Peyer's patch (tissue), 4 donors: ENCODE measurements around the gene BRIP1. TPM values are rescaled to one million over a fixed set of nuclear protein-coding genes. Genes with fewer than 3 reads are reported as not detected.
"Not testable (repeated sequence)": the region's sequence is repeated elsewhere in the genome, so short reads cannot be mapped to it uniquely, and the experiment has no call there.

Source experiments
- DNase-seq, 3 donors: peaks; one replicate each; pipeline ENCODE4 v3.0.0-alpha.2; 2017 to 2019
- H3K27ac ChIP-seq, 4 donors: fragments of 200-600 bp; sonication (generic); one replicate each; pipeline ENCODE4 v1.5.1; 2016 to 2019
- H3K27me3 ChIP-seq, 2 donors: fragments of 200-600 bp; sonication (generic); one replicate each; pipeline ENCODE4 v1.5.1; 2019
- H3K36me3 ChIP-seq, 3 donors: fragments of 200-600 bp; sonication (generic); one replicate each; pipeline ENCODE4 v1.5.1; 2016 to 2019
- H3K4me1 ChIP-seq, 4 donors: fragments of 200-600 bp; sonication (generic); one replicate each; pipeline ENCODE4 v1.5.1; 2016 to 2019
- H3K4me3 ChIP-seq, 4 donors: fragments of 200-600 bp; sonication (generic); 1 replicate in 3 of 4; 2 replicates in 1 of 4; pipeline ENCODE4 v1.5.1; 2016 to 2019; ENCODE audit warnings: mild to moderate bottlenecking in 1 of 4
- H3K9me3 ChIP-seq, 4 donors: fragments of 200-600 bp; sonication (generic); one replicate each; pipeline ENCODE4 v1.5.1; 2016 to 2019; ENCODE audit warnings: mild to moderate bottlenecking in 1 of 4
- CTCF ChIP-seq, 6 experiments: fragments of 450-650 bp in 4 of 6; fragments of 200-600 bp in 2 of 6; sonication (generic) in 1 of 6; IDR thresholded peaks; one replicate each; pipeline ENCODE4 v1.5.1; 2017 to 2019; ENCODE audit warnings: antibody characterized with exemption in 6 of 6, mild to moderate bottlenecking in 3 of 6, moderate library complexity in 1 of 6
- POLR2A ChIP-seq, 2 donors: fragments of 450-650 bp; IDR thresholded peaks; one replicate each; pipeline ENCODE4 v1.5.1; 2017; ENCODE audit warnings: antibody characterized with exemption in 2 of 2, mild to moderate bottlenecking in 2 of 2, moderate library complexity in 2 of 2
- total RNA-seq, 4 donors: library from RNA; depleted of rRNA; stranded (reverse); fragments of >200 nt; gene quantifications; one replicate each; pipeline ENCODE4 v1.1.0, GENCODE V29; 2016

BRIP1 gene
- total RNA-seq, 4 donors from 2014 or later = 4.3 to 13.2 (median 4.5) TPM

- Histone ChIP-seq H3K27ac (no peak overlapping the region), H3K27me3 (no peaks in the 10 kb centered on the region), H3K4me3 (no peak overlapping the region), H3K4me1 (no peaks in the 10 kb centered on the region), H3K36me3 (no peaks in the 10 kb centered on the region), H3K9me3 (no peaks in the 10 kb centered on the region)
- DNase-seq = no peak
- no peak for TF ChIP-seq CTCF (IDR thresholded peaks at IDR 0.05)
- TF ChIP-seq POLR2A (IDR thresholded peaks at IDR 0.05) = no peak
These were observed 29.7 kb downstream of the BRIP1 start for GRCh38 chr17:61833536-61834193.

DNA sequence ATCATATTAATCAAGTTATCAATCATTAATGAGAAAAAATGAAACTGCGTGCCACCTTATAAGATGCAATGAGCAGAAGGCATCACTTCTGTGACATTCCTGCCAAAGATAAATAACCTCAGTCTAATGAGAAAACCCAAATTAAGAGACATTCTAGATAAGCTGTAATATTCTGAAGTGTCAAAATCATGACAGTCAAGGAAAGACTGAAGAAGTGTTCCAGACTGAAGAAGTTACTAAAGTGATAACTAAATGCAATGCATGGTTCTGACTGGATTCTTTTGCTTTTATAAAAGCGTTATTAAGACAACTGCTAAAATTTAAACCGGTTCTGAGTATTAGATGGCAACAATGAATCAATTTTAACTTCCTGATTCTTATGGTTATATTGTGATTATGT lies 30.9 kb downstream of the BRIP1 start:
- TF ChIP-seq CTCF (IDR thresholded peaks at IDR 0.05) = no peak
- TF ChIP-seq POLR2A (IDR thresholded peaks at IDR 0.05) = no peak
- no peaks in the 10 kb centered on the region for H3K27me3 ChIP-seq
- H3K36me3 ChIP-seq = no peaks in the 10 kb centered on the region
- H3K27ac ChIP-seq = no peak overlapping the region
- H3K9me3 ChIP-seq = no peaks in the 10 kb centered on the region
- no peak for DNase-seq
- H3K4me1 ChIP-seq = no peaks in the 10 kb centered on the region
- H3K4me3 ChIP-seq = no peak overlapping the region

DNA sequence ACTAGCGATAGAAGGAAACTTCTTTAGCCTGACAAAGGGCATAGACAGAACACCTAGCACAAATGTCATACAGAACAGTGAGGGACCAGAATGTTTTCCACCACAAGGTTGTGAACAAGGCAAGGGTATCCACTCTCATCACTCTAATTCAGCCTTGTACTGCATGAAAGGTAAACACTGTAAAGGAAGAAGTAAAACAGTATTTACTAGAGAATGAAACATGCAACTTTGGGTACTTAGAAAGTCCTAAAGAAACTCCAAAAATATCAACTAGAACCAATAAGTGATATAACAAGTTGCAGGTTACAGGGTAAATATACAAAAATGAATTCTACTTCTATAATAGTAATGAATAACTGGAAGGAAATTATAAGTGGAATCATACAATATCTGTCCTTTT lies 32.2 kb downstream of the BRIP1 start:
- TF ChIP-seq CTCF (IDR thresholded peaks at IDR 0.05) = no peak
- no peak for TF ChIP-seq POLR2A (IDR thresholded peaks at IDR 0.05)
- H3K9me3 ChIP-seq = no peaks in the 10 kb centered on the region
- no peak overlapping the region for H3K27ac ChIP-seq
- H3K27me3 ChIP-seq = no peaks in the 10 kb centered on the region
- no peaks in the 10 kb centered on the region for H3K36me3 ChIP-seq
- no peak for DNase-seq
- H3K4me1 ChIP-seq = no peaks in the 10 kb centered on the region
- H3K4me3 ChIP-seq = no peak overlapping the region

DNA sequence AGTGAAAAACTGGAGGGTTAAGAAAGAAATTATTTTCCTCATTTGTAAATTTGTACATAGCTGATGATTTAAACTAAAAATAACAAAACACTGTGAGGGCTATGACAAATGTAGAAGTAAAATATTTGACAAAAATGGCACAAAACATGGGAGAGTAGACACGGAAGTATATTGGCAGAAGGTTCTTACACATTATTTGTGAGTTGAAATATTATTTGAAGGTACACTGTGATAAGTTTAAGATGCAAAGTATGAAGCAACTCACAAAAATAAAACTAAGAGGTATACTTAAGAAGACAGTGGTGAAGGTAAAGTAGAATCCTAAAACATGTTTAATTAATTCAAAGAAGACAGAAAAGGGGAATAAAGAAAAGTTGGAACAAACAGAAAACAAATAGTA lies 34.6 kb downstream of the BRIP1 start:
- DNase-seq = no peak
- Histone ChIP-seq H3K4me1 (no peaks in the 10 kb centered on the region), H3K27me3 (no peaks in the 10 kb centered on the region), H3K36me3 (no peaks in the 10 kb centered on the region), H3K27ac (no peak overlapping the region), H3K9me3 (no peaks in the 10 kb centered on the region), H3K4me3 (no peak overlapping the region)
- TF ChIP-seq CTCF (IDR thresholded peaks at IDR 0.05) (no peak), POLR2A (IDR thresholded peaks at IDR 0.05) (no peak)

GRCh38 chr17:61827649-61828395 lies 35.5 kb downstream of the BRIP1 start:
- no peak for DNase-seq
- no peaks in the 10 kb centered on the region for H3K9me3 ChIP-seq
- H3K4me3 ChIP-seq = no peak overlapping the region
- no peaks in the 10 kb centered on the region for H3K36me3 ChIP-seq
- H3K27me3 ChIP-seq = no peaks in the 10 kb centered on the region
- no peaks in the 10 kb centered on the region for H3K4me1 ChIP-seq
- TF ChIP-seq CTCF (IDR thresholded peaks at IDR 0.05) (no peak), POLR2A (IDR thresholded peaks at IDR 0.05) (no peak)
- H3K27ac ChIP-seq = no peak overlapping the region

DNA sequence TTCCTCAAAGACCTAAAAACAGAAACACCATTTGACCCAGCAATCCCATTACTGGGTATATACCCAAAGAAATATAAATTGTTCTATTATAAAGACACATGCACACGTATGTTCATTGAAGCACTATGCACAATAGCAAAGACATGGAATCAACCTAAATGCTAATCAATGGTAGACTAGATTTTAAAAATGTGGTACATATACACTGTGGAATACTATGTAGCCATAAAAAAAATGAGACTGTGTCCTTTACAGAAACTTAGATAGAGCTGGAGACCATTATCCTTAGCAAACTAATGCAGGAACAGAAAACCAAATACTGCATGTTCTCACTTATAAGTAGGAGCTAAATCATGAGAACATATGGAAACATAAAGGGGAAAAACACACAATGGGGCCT lies 36.5 kb downstream of the BRIP1 start:
- not testable (repeated sequence) for H3K9me3 ChIP-seq, H3K27ac ChIP-seq, H3K27me3 ChIP-seq, H3K4me1 ChIP-seq, H3K36me3 ChIP-seq, DNase-seq, H3K4me3 ChIP-seq

GRCh38 chr17:61826198-61826597 lies 37.1 kb downstream of the BRIP1 start:
- H3K4me1 ChIP-seq, H3K27ac ChIP-seq, H3K4me3 ChIP-seq, DNase-seq, H3K36me3 ChIP-seq, H3K9me3 ChIP-seq, H3K27me3 ChIP-seq: not testable (repeated sequence)
